Heart right ventricle (tissue), 16 donors: ENCODE measurements around the gene ROS1. TPM values are rescaled to one million over a fixed set of nuclear protein-coding genes. Genes with fewer than 3 reads are reported as not detected.

Experiments used
- ATAC-seq, 8 donors: fragments of 200-7000 bp; cut with Tn5 transposase; one replicate each; pipeline ENCODE4 v1.9.1; 2020; ENCODE audit warnings: mild to moderate bottlenecking in 8 of 8, moderate library complexity in 8 of 8, moderate number of reproducible peaks in 1 of 8
- DNase-seq, 2 donors: peaks; one replicate each; pipeline ENCODE4 v3.0.0-alpha.2; 2020
- H3K27ac ChIP-seq, 10 donors: fragments of 200-600 bp; sonication (generic) in 2 of 10; one replicate each; pipeline versions ENCODE4 v1.5.0 to v1.8.0; 2020 to 2022; ENCODE audit warnings: mild to moderate bottlenecking in 3 of 10
- H3K27me3 ChIP-seq, 7 donors: fragments of 200-600 bp; one replicate each; pipeline ENCODE4 v1.8.0; 2021 to 2022; ENCODE audit warnings: mild to moderate bottlenecking in 2 of 7
- H3K36me3 ChIP-seq, 9 donors: fragments of 200-600 bp; sonication (generic) in 1 of 9; one replicate each; pipeline versions ENCODE4 v1.5.0 to v1.8.0; 2020 to 2022; ENCODE audit warnings: mild to moderate bottlenecking in 2 of 9
- H3K4me1 ChIP-seq, 9 donors: fragments of 200-600 bp; sonication (generic) in 1 of 9; one replicate each; pipeline versions ENCODE4 v1.5.0 to v1.8.0; 2020 to 2022; ENCODE audit warnings: mild to moderate bottlenecking in 4 of 9
- H3K4me3 ChIP-seq, 10 donors: fragments of 200-600 bp; sonication (generic) in 2 of 10; one replicate each; pipeline versions ENCODE4 v1.5.0 to v1.8.0; 2020 to 2022; ENCODE audit warnings: mild to moderate bottlenecking in 7 of 10, moderate library complexity in 2 of 10
- H3K9me3 ChIP-seq, 11 donors: fragments of 200-600 bp in 10 of 11; sonication (generic) in 2 of 11; one replicate each; pipeline versions ENCODE4 v1.5.0 to v1.8.0; 2013 to 2022; ENCODE audit warnings: mild to moderate bottlenecking in 2 of 11, control low read depth in 1 of 11, moderate library complexity in 1 of 11
- CTCF ChIP-seq, 9 donors: fragments of 200-600 bp; sonication (generic) in 2 of 9; IDR thresholded peaks; one replicate each; pipeline versions ENCODE4 v1.5.0 to v1.8.0; 2021 to 2022; ENCODE audit warnings: antibody characterized with exemption in 9 of 9, mild to moderate bottlenecking in 5 of 9, moderate library complexity in 1 of 9
- WGBS, 2 donors: extraction: QIAGEN DNeasy Blood & Tissue Kit; methylation state at CpG; one replicate each; pipeline ENCODE4 v1.1.7; 2013; ENCODE audit warnings: inconsistent platforms in 1 of 2; 5-methylcytosine and 5-hydroxymethylcytosine counted together
- intact Hi-C, 10 donors: fragments of 100-400 bp; cut with DNase I; formaldehyde crosslinking; loops; one replicate each; pipeline versions ENCODE4 v1.11.1 to v1.14.2; 2022
- polyA plus RNA-seq, 2 donors: library from polyadenylated mRNA; stranded (reverse); fragments of 200-250 nt; gene quantifications; one replicate each; pipeline ENCODE4 v1.2.3, GENCODE V29; 2013
- total RNA-seq, 10 donors: library from RNA; stranded (reverse); fragmentation: NEBNext Ultra II Directional in 3 of 10; extraction: Animal tissue kit (Norgen Biotek cat#: 25700) in 3 of 10; gene quantifications; one replicate each; pipeline versions ENCODE4 v1.2.1 to v1.2.4, GENCODE V29; 2021 to 2023
- donor health status: Arrhythmogenic right ventricular cardiomyopathy.
- donor health status: ischemic (EF 13 %, LVEDD 7.1; RV severe dilation, severe dysfunction).
- donor health status: healthy with polysubstance abuse.
- donor health status: DM: no; HTN: yes; CAD: no.
- donor health status: DM: no; HTN: no; CAD: no.
- donor health status: ischemic (EF 25% LVEDD 6.9; RV normal size, moderate dysfunction).
- donor health status: ischemic (EF 25% LVEDD 5.7; RV mildly dilated, moderate dysfunction).
- donor health status: healthy.
- donor health status: DM: yes; HTN: yes; CAD: no.
- donor health status: Ischemic cardiomyopathy.
- donor health status: ischemic (EF 35%, LVEDD 5.7; RV mildly dilated, moderate dysfunction).
- donor health status: nonischemic (EF 11% LVEDD 7.7; RV severe dilation, severe dysfunction).
- donor health status: DM: yes; HTN: yes; CAD: no.
- donor health status: PGD.
- donor health status: ischemic (EF 29% LVEDD 5.4; RV normal size, mild dysfunction).
- donor health status: nonischemic (EF 23%, LVEDD 6.1; RV moderate dilation, normal function).

ROS1 gene
- total and polyA plus RNA-seq, 12 donors, result 0.02 to 0.13 (median 0.08) TPM; not detected in 4

GRCh38 chr6:117276778-117277316 lies 148.9 kb downstream of the ROS1 start:
- Histone ChIP-seq H3K27me3 (peaks cover 0 to 73% (median 62%) of the 10 kb centered on the region in 7 donors), H3K4me1 (no peaks in the 10 kb centered on the region), H3K4me3 (no peak overlapping the region), H3K27ac (no peak overlapping the region), H3K9me3 (no peaks in the 10 kb centered on the region), H3K36me3 (no peaks in the 10 kb centered on the region)
- 84% methylated on average over 10 of the region's 10 CpGs for WGBS, 2 donors
- no peak for TF ChIP-seq CTCF (IDR thresholded peaks at IDR 0.05)
- intact Hi-C loops, result no loop called here
- DNase-seq (no peak), ATAC-seq (no peak)

GRCh38 chr6:117275711-117276110 lies 150.0 kb downstream of the ROS1 start:
- H3K4me3 ChIP-seq, result no peak overlapping the region
- no peak overlapping the region for H3K27ac ChIP-seq
- ATAC-seq, result no peak
- H3K27me3 ChIP-seq, result peaks cover 3 to 84% (median 73%) of the 10 kb centered on the region in 7 donors
- H3K36me3 ChIP-seq, result no peaks in the 10 kb centered on the region
- TF ChIP-seq CTCF (IDR thresholded peaks at IDR 0.05), result no peak
- DNase-seq, result no peak
- peaks cover 0 to 3% (median 0%) of the 10 kb centered on the region in 9 donors for H3K4me1 ChIP-seq
- H3K9me3 ChIP-seq, result no peaks in the 10 kb centered on the region
- intact Hi-C loops, result no loop called here
- WGBS, 2 donors, result 37 to 49% methylated on average over 5 of the region's 5 CpGs

- DNase-seq (no peak), ATAC-seq (no peak)
- Histone ChIP-seq H3K27ac (no peak overlapping the region), H3K4me3 (no peak overlapping the region), H3K4me1 (peaks cover 0 to 6% (median 0%) of the 10 kb centered on the region in 9 donors), H3K27me3 (peaks cover 5 to 86% (median 74%) of the 10 kb centered on the region in 7 donors), H3K36me3 (no peaks in the 10 kb centered on the region), H3K9me3 (no peaks in the 10 kb centered on the region)
- no peak for TF ChIP-seq CTCF (IDR thresholded peaks at IDR 0.05)
- intact Hi-C loops, result no loop called here
- WGBS, 2 donors, result 84 to 85% methylated on average over 9 of the region's 9 CpGs
Measured at GRCh38 chr6:117275205-117275604, 150.5 kb downstream of the ROS1 start.

- Histone ChIP-seq H3K4me1 (peaks cover 0 to 11% (median 0%) of the 10 kb centered on the region in 9 donors), H3K27me3 (peaks cover 15 to 99% (median 92%) of the 10 kb centered on the region in 7 donors), H3K4me3 (no peak overlapping the region), H3K9me3 (no peaks in the 10 kb centered on the region), H3K36me3 (no peaks in the 10 kb centered on the region), H3K27ac (no peak overlapping the region)
- WGBS, 2 donors, result 16 to 34% methylated on average over 1 of the region's 1 CpG
- intact Hi-C loops, result no loop called here
- ATAC-seq (no peak), DNase-seq (no peak)
- TF ChIP-seq CTCF (IDR thresholded peaks at IDR 0.05), result no peak
Measured at GRCh38 chr6:117272891-117273290, 152.9 kb downstream of the ROS1 start.
